Subcutaneous adipose tissue (tissue), 4 donors: ENCODE results near the gene HOXA13. TPM values are rescaled to one million over a fixed set of nuclear protein-coding genes. Genes with fewer than 3 reads are reported as not detected.

Experiments used
- total RNA-seq, 4 donors: library from RNA; depleted of rRNA; stranded (reverse); fragments of >200 nt; gene quantifications; one replicate each; pipeline ENCODE4 v1.1.0, GENCODE V29; 2016
- TF ChIP-seq, protein P1 (sequence below): fragments of 450-650 bp; IDR thresholded peaks from one replicate; pipeline ENCODE4 v1.5.1; 2016; ENCODE audit warnings: low read depth, mild to moderate bottlenecking, control low read depth, antibody characterized with exemption, moderate library complexity

Gene HOXA13
- total RNA-seq, 4 donors from 2014 or later = 0.44 to 0.68 (median 0.65) TPM; not detected in 1

DNA sequence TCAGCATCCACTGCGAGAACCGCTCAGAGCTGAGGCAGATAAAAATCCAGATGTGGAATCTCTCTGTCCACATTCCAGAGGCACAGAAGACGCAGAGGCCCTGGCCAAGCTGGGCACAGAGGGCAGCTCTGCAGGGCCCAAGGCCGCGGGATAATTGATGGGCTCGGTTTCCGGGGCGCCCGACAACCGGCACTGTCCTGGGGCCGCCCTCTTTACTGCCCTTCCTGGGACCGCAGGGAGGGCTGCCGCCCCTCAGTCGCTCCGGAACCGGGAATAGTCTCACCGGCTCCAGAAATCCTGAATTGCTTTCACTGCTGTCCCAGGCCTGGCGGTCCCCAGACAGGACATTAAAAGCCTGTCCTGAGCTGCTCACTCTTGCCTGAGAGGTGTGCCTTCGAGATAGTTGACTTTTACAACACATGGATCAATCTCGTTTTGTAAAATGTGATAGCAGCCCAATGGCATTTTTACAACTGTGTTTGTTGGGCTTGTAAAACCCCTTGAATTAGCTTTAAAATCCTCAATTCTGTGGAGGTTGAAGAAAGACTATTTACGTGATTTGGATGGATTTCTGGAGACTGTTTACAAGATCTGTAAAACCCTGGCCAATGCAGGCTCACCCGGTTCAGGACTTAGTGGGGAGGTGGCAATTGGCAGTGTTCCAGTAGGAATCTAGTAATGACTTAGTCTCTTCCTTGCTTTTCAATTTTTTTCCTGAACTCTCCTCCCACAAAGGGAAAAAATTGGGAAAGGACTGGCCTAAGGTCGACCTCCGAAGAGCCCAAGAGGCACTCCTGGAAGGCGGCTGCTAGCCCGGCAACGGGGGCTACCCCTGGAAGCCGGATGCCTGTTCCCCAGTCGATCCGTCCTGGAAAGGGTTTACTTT lies 50.9 kb downstream of the HOXA13 start:
- TF ChIP-seq, protein P1, sequence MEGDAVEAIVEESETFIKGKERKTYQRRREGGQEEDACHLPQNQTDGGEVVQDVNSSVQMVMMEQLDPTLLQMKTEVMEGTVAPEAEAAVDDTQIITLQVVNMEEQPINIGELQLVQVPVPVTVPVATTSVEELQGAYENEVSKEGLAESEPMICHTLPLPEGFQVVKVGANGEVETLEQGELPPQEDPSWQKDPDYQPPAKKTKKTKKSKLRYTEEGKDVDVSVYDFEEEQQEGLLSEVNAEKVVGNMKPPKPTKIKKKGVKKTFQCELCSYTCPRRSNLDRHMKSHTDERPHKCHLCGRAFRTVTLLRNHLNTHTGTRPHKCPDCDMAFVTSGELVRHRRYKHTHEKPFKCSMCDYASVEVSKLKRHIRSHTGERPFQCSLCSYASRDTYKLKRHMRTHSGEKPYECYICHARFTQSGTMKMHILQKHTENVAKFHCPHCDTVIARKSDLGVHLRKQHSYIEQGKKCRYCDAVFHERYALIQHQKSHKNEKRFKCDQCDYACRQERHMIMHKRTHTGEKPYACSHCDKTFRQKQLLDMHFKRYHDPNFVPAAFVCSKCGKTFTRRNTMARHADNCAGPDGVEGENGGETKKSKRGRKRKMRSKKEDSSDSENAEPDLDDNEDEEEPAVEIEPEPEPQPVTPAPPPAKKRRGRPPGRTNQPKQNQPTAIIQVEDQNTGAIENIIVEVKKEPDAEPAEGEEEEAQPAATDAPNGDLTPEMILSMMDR = no peak

DNA sequence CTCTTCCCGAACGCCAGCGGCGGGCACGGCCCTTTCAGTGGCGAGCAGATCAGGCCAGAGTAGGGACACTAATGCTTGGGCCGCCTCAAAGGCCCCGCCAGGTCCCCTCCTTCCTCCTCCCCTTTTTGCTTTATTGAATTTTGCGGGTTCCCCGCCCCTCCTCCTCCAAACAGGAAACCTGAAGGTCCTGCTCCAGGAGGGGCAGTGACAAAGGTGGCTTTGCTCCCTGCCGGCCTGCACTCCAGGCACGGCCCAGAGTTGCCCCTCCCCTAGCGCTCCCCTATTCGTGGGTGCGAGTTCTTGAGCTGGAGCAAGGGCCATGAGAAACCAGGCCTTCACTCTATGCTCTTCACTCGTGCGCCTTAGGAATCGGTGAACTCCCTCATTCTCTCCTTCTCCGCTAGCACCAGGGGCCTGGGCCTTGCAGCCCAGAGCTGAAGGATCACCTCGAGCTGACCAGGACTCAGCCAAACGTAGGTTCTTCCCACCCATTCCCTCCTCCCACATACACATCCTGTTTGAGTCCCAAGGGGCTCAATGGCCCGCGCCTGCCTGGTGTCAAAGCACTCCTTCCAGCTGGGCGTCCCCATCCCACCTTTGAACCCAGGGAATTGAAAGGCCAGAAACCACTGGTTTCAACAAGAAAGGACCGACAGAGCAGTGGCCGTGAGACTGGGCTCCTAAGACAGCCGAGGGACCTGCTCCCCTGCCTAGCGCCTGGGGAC lies 51.7 kb downstream of the HOXA13 start:
- TF ChIP-seq, protein P1 = no peak

DNA sequence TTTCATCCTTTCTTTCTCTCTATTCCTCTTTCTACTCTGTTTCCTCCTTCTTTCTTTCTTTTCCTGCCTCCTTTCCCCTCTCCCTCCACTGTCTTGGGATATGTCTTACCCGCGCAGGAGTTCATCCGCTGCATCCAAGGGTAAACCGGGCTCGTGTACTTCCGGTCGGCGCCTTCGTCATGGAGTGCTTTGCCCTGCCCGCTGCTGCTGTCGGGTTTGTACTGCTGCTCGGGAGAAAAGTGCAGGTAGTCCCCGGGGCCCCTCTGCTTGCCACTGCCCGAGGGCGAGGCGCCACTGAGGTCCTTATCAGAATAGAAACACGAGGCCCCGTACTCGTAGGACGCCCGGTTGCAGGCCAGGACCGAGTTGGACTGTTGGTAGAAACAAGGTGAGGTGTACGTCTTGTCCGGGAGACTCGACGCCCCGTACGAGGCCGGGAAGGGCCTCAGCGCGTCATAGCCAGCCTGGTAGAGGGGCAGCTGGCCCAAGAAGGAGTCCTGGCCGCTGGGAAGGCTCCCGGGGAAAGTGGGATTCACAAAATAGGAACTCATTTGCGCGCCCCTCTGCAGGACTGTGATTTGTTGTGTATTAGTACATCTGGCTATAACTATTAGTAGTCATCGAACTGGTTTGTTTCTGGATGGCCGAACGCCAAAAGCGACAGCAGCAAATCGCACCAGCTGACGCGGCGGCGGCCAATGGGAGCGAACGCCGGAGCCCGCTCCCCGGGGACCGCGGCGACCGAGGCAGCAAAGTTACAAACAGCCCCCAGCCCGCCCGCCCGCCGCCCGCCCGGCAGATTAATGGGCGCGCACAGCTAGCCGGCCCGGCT lies 52.5 kb downstream of the HOXA13 start, which contains the start of gene HOXA6:
Gene HOXA6, minus strand, starts transcription at position 576 of the 832 bp plus-strand sequence. Its CDS starts 25 bp downstream, at position 551.
- TF ChIP-seq, protein P1 = no peak

DNA sequence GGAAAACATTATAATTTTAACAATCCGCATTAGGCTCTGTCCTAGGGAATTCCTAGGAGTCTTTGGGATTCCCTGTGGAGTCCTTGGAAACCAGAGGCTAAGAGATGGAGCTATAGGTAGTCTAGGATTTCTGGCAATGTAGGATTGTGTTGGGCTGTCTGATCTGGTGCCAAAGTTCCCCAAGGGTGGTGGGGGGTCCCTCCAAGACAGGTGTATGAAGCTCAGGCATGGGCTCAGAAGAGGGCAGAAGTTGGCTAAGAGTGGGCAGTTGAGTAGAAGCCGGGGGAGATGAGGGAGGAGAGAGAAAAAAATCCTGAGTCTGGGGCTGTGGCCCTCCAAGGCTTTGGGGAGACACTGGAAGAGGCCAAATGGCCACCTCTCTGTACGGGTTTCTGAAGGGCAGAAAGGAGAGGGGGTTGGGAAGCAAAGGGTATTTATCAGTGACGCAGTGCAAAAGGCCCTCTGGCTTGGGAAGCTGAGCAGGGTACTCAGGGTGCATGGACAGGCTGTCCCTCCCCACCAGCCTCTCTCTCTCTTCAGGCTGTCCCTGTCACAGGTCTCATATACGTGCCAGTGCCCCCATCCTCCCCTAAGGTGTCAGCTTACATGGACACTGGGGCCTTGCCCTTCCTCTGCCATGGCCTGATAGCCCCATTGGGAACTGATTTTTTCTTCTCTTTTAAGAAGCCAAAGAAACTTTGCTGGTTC lies 53.2 kb downstream of the HOXA13 start:
- TF ChIP-seq, protein P1 = no peak

DNA sequence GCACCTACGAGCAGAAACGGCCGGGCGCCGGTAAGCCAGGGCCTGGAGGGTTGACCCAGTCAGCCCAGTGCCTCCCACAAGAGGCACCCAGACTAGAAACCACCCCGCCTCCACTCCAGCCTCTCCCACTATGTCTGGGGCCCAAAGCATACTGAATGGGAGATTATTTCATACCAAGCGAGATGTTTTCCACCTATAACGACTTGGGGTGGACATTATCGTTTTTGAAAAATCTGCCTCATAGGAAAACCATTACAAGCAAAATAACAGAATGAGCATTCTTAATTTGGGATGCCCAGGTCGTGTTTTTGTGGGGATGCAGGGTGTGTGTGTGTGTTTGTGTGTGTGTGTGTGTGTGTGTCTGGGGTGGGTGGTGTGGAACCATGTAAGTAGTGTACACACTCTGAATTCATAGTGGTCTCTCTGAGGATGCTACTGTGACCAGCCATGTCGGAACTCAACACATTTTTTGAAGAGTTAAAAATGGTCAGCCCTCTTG lies 53.9 kb downstream of the HOXA13 start:
- TF ChIP-seq, protein P1 = no peak

DNA sequence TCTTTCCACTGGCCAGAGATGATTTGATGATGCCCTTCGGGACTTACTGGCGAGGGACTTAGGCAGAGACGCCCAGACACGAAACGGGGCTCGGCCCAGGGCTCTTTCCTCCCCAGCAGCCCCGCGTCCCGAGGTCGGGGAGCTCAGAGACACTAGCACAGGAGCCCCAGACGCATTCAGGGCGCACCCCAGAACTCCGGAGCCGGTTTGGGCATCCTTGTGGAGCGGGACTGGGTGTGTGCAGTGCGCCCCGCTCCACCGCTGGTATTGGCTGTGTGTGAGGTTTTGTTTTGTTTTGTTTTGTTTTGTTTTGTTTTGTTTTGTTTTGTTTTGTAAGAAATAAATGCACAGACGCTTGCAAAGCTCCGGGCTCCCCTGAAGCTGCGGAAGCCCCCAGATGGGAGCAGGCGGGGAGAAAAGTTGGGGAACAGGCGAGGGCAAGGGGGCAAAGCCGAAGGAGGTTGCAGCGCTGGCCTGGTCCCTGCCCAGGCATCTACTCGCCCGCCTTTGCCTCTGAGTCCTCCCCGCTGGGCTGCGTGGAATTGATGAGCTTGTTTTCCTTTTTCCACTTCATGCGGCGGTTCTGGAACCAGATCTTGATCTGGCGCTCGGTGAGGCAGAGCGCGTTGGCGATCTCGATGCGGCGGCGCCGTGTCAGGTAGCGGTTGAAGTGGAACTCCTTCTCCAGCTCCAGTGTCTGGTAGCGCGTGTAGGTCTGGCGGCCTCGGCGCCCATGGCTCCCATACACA lies 54.6 kb downstream of the HOXA13 start:
- TF ChIP-seq, protein P1 = no peak
